Keratinocyte (primary cell): Measurements from ENCODE around the gene TPT1. TPM values are rescaled to one million over a fixed set of nuclear protein-coding genes. Genes with fewer than 3 reads are reported as not detected.
"Not testable (repeated sequence)": the region's sequence is repeated elsewhere in the genome, so short reads cannot be mapped to it uniquely, and the experiment has no call there.

ENCODE experiments used
- DNase-seq: peaks from one replicate; pipeline ENCODE4 v3.0.0-alpha.2; 2011; ENCODE audit warnings: low read depth, missing footprints, low spot score
- FAIRE-seq: peaks from 2 replicates; lab custom pipeline; 2011; peaks lifted over from hg19 to GRCh38; lab: Jason Lieb, UNC
- H2AFZ ChIP-seq: 2 replicates; pipeline ENCODE4 v1.6.0; 2012; ENCODE audit warnings: low read length, control low read depth, inconsistent platforms; ENCODE audit not compliant: control insufficient read depth
- H3K27ac ChIP-seq: 2 replicates; pipeline ENCODE4 v1.5.1; 2011; ENCODE audit warnings: low read length; ENCODE audit not compliant: control insufficient read depth, insufficient read depth
- H3K27me3 ChIP-seq: 3 replicates; pipeline ENCODE4 v1.6.0; 2011; ENCODE audit warnings: low read length; ENCODE audit not compliant: control insufficient read depth, insufficient read depth; ENCODE audit errors: extremely low read depth
- H3K36me3 ChIP-seq, 2 experiments: 2 replicates in 1 of 2; 3 replicates in 1 of 2; pipeline ENCODE4 v1.5.1; 2011; ENCODE audit warnings: low read length in 2 of 2, mild to moderate bottlenecking in 1 of 2; ENCODE audit not compliant: control insufficient read depth in 2 of 2, insufficient read depth in 2 of 2; ENCODE audit errors: extremely low read depth in 1 of 2
- H3K4me1 ChIP-seq: 3 replicates; pipeline ENCODE4 v1.5.1; 2011; ENCODE audit warnings: low read length; ENCODE audit not compliant: control insufficient read depth, insufficient read depth; ENCODE audit errors: extremely low read depth
- H3K4me2 ChIP-seq: 3 replicates; pipeline ENCODE4 v1.6.0; 2011; ENCODE audit warnings: low read depth, low read length; ENCODE audit not compliant: control insufficient read depth, insufficient read depth; ENCODE audit errors: extremely low read depth
- H3K4me3 ChIP-seq, 3 experiments: fragments of 200-600 bp in 1 of 3; sonication (generic) in 1 of 3; 2 replicates in 2 of 3; 3 replicates in 1 of 3; pipeline ENCODE4 v1.5.1; 2011 to 2016; ENCODE audit warnings: low read length in 3 of 3, mild to moderate bottlenecking in 3 of 3, control low read depth in 2 of 3, inconsistent platforms in 1 of 3, low read depth in 1 of 3, mixed read lengths in 1 of 3, mixed run types in 1 of 3, moderate library complexity in 1 of 3; ENCODE audit not compliant: control insufficient read depth in 2 of 3, insufficient read depth in 2 of 3; ENCODE audit errors: extremely low read depth in 1 of 3
- H3K79me2 ChIP-seq: 2 replicates; pipeline ENCODE4 v1.6.0; 2012; ENCODE audit warnings: low read length; ENCODE audit not compliant: control insufficient read depth, insufficient read depth
- H3K9ac ChIP-seq: 3 replicates; pipeline ENCODE4 v1.6.0; 2011; ENCODE audit warnings: low read length; ENCODE audit not compliant: control insufficient read depth, insufficient read depth; ENCODE audit errors: extremely low read depth
- H3K9me1 ChIP-seq: 3 replicates; pipeline ENCODE4 v1.6.0; 2011; ENCODE audit warnings: low read length; ENCODE audit not compliant: control insufficient read depth, insufficient read depth; ENCODE audit errors: extremely low read depth
- H3K9me3 ChIP-seq: 2 replicates; pipeline ENCODE4 v1.5.1; 2012; ENCODE audit warnings: low read depth, low read length; ENCODE audit not compliant: control insufficient read depth
- H4K20me1 ChIP-seq: 3 replicates; pipeline ENCODE4 v1.6.0; 2011; ENCODE audit warnings: low read length; ENCODE audit not compliant: control insufficient read depth, insufficient read depth; ENCODE audit errors: extremely low read depth
- EZH2 ChIP-seq: IDR thresholded peaks from one replicate; pipeline ENCODE4 v1.6.1; 2012; ENCODE audit warnings: inconsistent platforms, mild to moderate bottlenecking, low read length, moderate library complexity
- dilution Hi-C: fragments of 300-500 bp; cut with MboI; formaldehyde crosslinking; loops from one replicate; pipeline ENCODE4 v1.7.0; 2020; ENCODE audit warnings: low sequenced_read_pairs; ENCODE audit not compliant: extremely low pct_ligation_motif_present
- polyA plus RNA-seq, 5 experiments: library from polyadenylated mRNA; depleted of rRNA in 3 of 5; stranded (reverse) in 3 of 5; stranded (forward) in 1 of 5; unstranded in 1 of 5; fragments of >200 nt; gene quantifications; 1 replicate in 1 of 5; 2 replicates in 3 of 5; 3 replicates in 1 of 5; pipeline versions ENCODE4 v1.2.1 to v1.2.3, GENCODE V29; 2011 to 2012; ENCODE audit warnings: missing spikeins in 2 of 5, low read depth in 1 of 5, low replicate concordance in 1 of 5
- TF ChIP-seq, protein P1 (sequence below), 3 experiments: IDR thresholded peaks in 1 of 3; conservative IDR thresholded peaks in 1 of 3; optimal IDR thresholded peaks in 1 of 3; 2 replicates in 2 of 3; 3 replicates in 1 of 3; pipeline versions ENCODE3 to v1.5.1; 2011; ENCODE audit warnings: low read length in 3 of 3, mild to moderate bottlenecking in 3 of 3, moderate library complexity in 2 of 3, control low read depth in 1 of 3, inconsistent platforms in 1 of 3; ENCODE audit not compliant: insufficient read depth in 2 of 3; ENCODE audit errors: extremely low read depth in 1 of 3

The TPT1 gene
- polyA plus RNA-seq, 1 donor (not counting 4 experiments of a cell fraction or from before 2014, with no cell fraction given): 8,174 TPM

DNA sequence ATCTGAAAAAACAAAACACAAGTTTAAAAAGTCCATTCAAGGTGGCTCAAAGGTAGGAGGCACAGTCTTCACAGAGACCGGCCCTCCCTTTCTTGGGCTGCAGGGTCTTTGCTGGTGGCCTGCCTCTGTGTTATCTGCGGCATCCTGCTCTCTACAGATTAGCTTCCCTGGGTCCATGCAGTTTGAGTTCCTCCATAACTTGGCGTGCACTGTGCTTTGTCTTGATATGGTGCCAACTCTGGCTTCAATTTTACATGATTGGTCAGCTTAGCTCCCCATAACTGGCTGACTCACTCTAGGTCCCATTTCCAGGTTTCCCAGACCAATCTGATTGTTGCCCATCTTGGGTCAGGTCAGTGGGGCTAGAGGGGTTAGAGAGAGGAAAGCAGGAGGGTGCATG is 41.8 kb downstream of the TPT1 start:
- dilution Hi-C loops: no loop called here
- TF ChIP-seq EZH2: no peak
- TF ChIP-seq, protein P1, sequence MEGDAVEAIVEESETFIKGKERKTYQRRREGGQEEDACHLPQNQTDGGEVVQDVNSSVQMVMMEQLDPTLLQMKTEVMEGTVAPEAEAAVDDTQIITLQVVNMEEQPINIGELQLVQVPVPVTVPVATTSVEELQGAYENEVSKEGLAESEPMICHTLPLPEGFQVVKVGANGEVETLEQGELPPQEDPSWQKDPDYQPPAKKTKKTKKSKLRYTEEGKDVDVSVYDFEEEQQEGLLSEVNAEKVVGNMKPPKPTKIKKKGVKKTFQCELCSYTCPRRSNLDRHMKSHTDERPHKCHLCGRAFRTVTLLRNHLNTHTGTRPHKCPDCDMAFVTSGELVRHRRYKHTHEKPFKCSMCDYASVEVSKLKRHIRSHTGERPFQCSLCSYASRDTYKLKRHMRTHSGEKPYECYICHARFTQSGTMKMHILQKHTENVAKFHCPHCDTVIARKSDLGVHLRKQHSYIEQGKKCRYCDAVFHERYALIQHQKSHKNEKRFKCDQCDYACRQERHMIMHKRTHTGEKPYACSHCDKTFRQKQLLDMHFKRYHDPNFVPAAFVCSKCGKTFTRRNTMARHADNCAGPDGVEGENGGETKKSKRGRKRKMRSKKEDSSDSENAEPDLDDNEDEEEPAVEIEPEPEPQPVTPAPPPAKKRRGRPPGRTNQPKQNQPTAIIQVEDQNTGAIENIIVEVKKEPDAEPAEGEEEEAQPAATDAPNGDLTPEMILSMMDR (optimal IDR thresholded peaks at IDR 0.05 in 1 of 3, IDR thresholded peaks at IDR 0.05 in 1 of 3, conservative IDR thresholded peaks at IDR 0.05 in 1 of 3; ENCODE audit: extremely low read depth in 1 of 3, insufficient read depth in 2 of 3, low read length in 3 of 3): no peak
- no peaks in the 10 kb centered on the region for H3K79me2 ChIP-seq
- H3K9me3 ChIP-seq: no peaks in the 10 kb centered on the region
- no peak overlapping the region for H3K4me3 ChIP-seq
- H3K9ac ChIP-seq: no peak overlapping the region
- H3K4me1 ChIP-seq: no peaks in the 10 kb centered on the region
- H3K27me3 ChIP-seq: no peaks in the 10 kb centered on the region
- H3K4me2 ChIP-seq: no peak overlapping the region
- H3K36me3 ChIP-seq: peaks cover 0 to 1% of the 10 kb centered on the region in 2 experiments
- H4K20me1 ChIP-seq: no peaks in the 10 kb centered on the region
- DNase-seq (no peak), FAIRE-seq (no peak)
- peaks cover 2% of the 10 kb centered on the region for H3K9me1 ChIP-seq
- no peak overlapping the region for H2AFZ ChIP-seq
- H3K27ac ChIP-seq: no peak overlapping the region

DNA sequence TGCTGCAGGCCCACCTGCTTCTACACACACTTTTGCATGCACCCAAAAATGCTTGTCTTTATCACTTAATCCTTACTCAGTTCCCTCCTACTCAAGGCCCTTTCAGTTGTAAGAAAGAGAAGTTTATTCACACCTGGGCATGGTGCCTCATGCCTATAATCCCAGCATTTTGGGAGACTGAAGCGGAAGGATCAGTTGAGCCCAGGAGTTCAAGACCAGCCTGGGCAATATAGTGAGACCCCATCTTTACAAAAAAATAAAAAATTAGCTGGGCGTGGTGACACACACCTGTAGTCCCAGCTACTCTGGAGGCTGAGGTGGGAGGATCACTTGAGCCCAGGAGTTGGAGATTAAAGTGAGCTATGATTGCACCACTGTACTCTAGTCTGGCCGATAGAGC is 42.4 kb downstream of the TPT1 start:
- H3K36me3 ChIP-seq, H3K4me2 ChIP-seq, H3K4me1 ChIP-seq, FAIRE-seq, DNase-seq, H3K27me3 ChIP-seq, H3K9me3 ChIP-seq, dilution Hi-C loops, H3K9me1 ChIP-seq, H2AFZ ChIP-seq, H3K79me2 ChIP-seq, H4K20me1 ChIP-seq, H3K9ac ChIP-seq, H3K27ac ChIP-seq, H3K4me3 ChIP-seq: not testable (repeated sequence)

DNA sequence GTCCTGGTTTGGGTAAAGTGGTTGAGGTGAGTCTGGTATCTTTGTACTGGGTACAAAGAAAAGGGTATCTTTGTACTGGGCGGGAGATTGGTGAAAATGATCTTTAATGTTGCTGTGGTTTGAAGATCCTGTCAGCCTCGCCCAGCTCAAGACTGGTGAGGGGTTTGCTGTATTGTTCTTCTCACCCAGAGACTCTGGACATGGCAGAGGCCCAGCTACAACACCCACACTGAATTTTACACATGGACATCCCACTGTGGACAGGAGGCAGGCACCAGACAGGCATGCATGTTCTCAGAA is 42.8 kb downstream of the TPT1 start:
- Histone ChIP-seq H2AFZ (no peak overlapping the region), H3K4me3 (no peak overlapping the region), H3K9ac (no peak overlapping the region), H3K36me3 (peaks cover 0 to 1% of the 10 kb centered on the region in 2 experiments), H4K20me1 (no peaks in the 10 kb centered on the region), H3K27me3 (no peaks in the 10 kb centered on the region), H3K4me1 (no peaks in the 10 kb centered on the region), H3K27ac (no peak overlapping the region), H3K79me2 (no peaks in the 10 kb centered on the region), H3K9me3 (no peaks in the 10 kb centered on the region), H3K9me1 (peaks cover 2% of the 10 kb centered on the region), H3K4me2 (no peak overlapping the region)
- no peak for DNase-seq
- no peak for FAIRE-seq
- no peak for TF ChIP-seq EZH2
- TF ChIP-seq, protein P1 (optimal IDR thresholded peaks at IDR 0.05 in 1 of 3, IDR thresholded peaks at IDR 0.05 in 1 of 3, conservative IDR thresholded peaks at IDR 0.05 in 1 of 3; ENCODE audit: extremely low read depth in 1 of 3, insufficient read depth in 2 of 3, low read length in 3 of 3): no peak
- dilution Hi-C loops: no loop called here
